IPS-11a (cell line): Measurements from ENCODE around the gene HMG20B.

ENCODE experiments used
- H3K4me3 ChIP-seq: one replicate; pipeline ENCODE4 v1.5.1; 2013; ENCODE audit warnings: low read depth, low read length, control low read depth

HMG20B gene

GRCh38 chr19:3618811-3619630, 46.3 kb downstream of the HMG20B start:
- no peak overlapping the region for H3K4me3 ChIP-seq

- H3K4me3 ChIP-seq, result no peak overlapping the region
Observed at GRCh38 chr19:3619631-3620012, 46.9 kb downstream of the HMG20B start.

DNA sequence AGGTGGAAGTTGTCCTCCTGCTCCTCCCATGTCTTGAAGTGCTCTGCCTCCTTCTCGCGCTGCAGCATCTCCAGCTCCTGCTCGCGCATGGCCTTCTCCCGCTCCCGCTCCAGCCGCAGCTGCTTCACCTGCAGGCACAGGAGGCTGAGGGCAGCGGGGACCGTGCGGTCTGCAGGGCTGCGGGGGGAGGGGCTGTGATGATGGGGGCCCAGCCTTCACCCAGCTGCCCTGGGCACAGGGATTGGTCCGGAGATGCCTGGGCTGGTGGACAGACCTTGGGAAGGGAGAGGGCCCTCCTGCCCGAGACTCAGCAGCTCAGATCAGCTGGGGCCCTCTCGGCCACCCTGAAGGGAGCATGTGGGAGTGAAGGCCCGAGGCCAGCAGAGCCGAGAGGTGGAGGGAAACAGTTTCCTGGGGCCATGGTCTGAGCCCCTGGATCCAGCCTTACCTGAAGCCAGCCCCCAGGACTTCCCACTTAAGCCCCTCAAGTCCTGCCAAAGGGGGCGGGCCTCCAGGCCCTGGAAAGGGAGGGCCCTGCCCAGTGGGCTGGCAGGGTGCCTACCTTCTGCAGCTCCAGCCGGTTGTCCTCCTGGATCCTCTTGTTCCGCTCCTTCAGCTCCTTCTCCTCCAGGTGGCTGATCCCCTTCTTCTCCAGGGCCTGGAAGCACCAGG, 47.5 kb downstream of the HMG20B start:
- no peak overlapping the region for H3K4me3 ChIP-seq

DNA sequence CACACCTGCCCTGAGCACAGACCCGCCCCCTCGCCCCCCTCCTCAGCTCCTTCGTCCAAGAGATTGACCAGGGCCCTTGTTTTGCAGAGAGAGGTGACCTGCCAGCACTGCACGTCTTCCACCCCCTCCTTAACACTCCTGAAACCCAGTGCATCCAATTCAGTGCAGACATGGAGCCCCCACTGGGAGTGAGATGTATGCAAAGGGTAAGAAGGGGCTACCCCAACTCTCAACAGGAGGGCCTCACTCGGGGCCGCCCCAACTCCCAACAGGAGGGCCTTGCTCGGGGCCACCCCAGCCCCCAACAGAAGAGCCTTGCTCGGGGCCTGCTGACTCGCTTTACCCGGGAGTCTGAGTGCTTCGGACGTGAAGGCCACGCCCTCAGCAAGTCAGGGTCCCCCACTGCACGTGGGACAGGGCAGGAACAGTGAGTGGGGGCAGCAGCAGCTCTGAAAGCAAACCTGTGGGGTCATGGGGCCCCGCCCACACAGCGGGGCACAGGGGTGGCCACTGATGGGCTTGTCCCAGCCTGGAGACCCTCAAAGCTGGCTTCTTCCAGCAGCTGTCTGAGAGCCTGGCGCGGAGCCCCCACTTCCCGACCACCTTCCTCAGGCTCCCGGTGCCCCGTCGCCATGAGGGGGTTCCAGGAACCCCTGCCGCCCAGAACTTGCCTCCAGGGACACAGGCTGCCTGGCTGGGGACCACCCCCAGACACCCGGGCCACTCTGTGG, 48.2 kb downstream of the HMG20B start:
- no peak overlapping the region for H3K4me3 ChIP-seq

- H3K4me3 ChIP-seq, result no peak overlapping the region
Observed at GRCh38 chr19:3621689-3622088, 48.9 kb downstream of the HMG20B start.

DNA sequence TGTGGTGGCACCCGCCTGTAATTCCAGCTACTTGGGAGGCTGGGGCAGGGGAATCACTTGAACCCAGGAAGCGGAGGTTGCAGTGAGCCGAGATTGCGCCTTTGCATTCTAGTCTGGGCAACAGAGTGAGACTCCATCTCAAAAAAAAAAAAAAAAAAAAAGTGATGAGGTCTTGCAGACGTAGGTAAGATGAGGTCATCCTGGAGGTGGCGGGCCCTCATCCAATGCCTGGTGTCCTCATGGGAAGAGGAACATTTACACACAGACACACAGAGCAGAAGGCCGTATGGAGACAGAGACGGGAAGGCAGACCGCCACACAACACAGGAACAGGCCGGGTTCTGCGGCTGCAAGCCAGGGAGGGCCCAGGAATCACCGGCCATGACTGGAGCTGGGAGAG, 49.5 kb downstream of the HMG20B start:
- no peak overlapping the region for H3K4me3 ChIP-seq

- H3K4me3 ChIP-seq, result no peak overlapping the region
Observed at GRCh38 chr19:3623716-3624115, 51.0 kb downstream of the HMG20B start.

- H3K4me3 ChIP-seq, result peak overlapping the region; percentile 91
Observed at GRCh38 chr19:3625996-3626472, 53.3 kb downstream of the HMG20B start.

DNA sequence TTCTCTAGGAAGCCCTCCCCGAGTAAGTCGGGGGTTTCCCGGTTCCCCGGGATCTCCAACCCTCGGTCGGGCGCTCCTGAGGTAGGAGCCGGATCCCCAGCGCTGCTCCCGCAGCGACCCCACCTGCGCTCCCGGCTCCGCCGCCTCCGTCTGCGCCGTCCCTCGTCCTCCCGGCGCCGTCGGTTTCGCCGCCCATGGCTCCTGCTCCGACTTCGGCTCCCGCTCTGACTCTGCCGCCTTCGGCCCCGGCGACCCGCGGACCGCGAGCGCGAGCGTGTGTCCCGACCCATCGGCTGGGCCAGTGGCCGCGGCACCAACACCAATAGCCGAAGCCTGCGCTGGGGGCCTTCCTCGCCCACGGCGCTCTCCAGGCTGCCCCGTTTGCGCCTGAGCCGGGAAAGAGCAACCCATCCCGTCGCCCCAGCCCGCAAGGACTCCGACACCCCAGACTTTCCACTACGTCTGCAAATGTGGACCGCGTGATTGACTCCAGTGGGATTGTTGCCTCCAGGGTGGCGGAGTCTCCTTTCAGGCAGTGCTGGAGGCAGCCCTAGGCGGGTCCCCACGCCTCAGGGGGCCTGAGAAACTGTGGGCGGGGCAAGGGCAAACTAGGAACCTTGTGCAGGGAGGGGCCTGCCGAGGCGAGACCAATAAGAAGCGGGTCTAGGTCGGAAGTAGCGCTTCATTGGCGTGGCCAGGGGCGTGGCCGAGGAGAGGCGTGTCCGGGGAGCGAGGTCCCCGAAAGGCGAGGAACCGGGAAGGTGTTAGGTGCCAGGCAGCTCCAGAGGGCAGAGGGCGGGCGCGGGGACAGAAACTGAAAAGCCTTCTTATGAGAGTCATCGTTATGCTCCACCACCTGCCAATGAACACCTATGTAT, 54.0 kb downstream of the HMG20B start, which contains the start of gene CACTIN:
TSS of gene CACTIN (minus strand) at position 318 of the 878 bp plus-strand sequence. CDS start at position 290, 28 bp downstream.
- H3K4me3 ChIP-seq, result peak within 1 kb of the TSS; percentile 91

DNA sequence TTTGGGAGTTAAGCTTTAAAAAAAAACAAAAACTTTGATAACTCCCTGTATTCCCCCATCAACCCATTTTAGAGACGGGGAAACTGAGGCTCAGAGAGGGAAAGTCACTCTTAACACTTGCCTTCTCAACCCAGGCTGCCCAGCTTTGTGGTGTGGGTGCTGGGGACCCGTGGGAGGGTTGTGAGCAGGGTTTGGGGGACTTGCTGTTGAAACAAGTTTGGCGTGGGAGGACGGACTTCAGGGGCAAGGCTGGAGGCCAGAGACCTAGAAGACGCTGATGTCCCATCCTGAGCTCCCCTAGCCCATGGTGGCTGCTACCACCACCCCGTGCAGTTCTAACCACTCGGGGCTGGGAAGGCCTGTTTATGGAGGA, 54.6 kb downstream of the HMG20B start:
- H3K4me3 ChIP-seq, result no peak overlapping the region
